CD4-positive, alpha-beta T cell (primary cell): Measurements from ENCODE around the gene ERC2. TPM values are rescaled to one million over a fixed set of nuclear protein-coding genes. Genes with fewer than 3 reads are reported as not detected.

ENCODE experiments used
- ATAC-seq: fragments of 200-7000 bp; cut with Tn5 transposase; one replicate; pipeline ENCODE4 v1.10.0; 2022; ENCODE audit warnings: mild to moderate bottlenecking; ENCODE audit not compliant: poor library complexity
- CTCF ChIA-PET: fragments of 350-600 bp; sonication (Branson Sonifier 250); formaldehyde crosslinking; loops from one replicate; lab custom pipeline; 2021; ENCODE audit warnings: antibody characterized with exemption, inconsistent platforms; lab: Charles Lee
- POLR2A ChIA-PET: fragments of 350-600 bp; sonication (Branson Sonifier 250); formaldehyde crosslinking; loops from one replicate; lab custom pipeline; 2021; ENCODE audit warnings: antibody characterized with exemption, inconsistent platforms; lab: Charles Lee
- DNase-seq, 14 experiments: peaks; one replicate each; pipeline ENCODE4 v3.0.0-alpha.2; 2013 to 2020; ENCODE audit warnings: mixed read lengths in 2 of 14
- H3K27ac ChIP-seq, 2 donors: one replicate each; pipeline versions ENCODE4 v1.5.1 to v1.7.0; 2013; ENCODE audit warnings: low read length in 2 of 2, low read depth in 1 of 2, mild to moderate bottlenecking in 1 of 2
- H3K27me3 ChIP-seq, 2 experiments: 1 replicate in 1 of 2; 2 replicates in 1 of 2; pipeline versions ENCODE4 v1.6.1 to v1.7.0; 2013; ENCODE audit warnings: low read length in 2 of 2, control low read depth in 1 of 2, mild to moderate bottlenecking in 1 of 2, moderate library complexity in 1 of 2; ENCODE audit not compliant: insufficient read depth in 2 of 2, control insufficient read depth in 1 of 2
- H3K36me3 ChIP-seq: one replicate; pipeline ENCODE4 v1.6.1; 2013; ENCODE audit warnings: low read length, control low read depth; ENCODE audit not compliant: insufficient read depth
- H3K4me1 ChIP-seq: one replicate; pipeline ENCODE4 v1.6.1; 2013; ENCODE audit warnings: low read length, control low read depth; ENCODE audit not compliant: insufficient read depth
- H3K4me3 ChIP-seq: one replicate; pipeline ENCODE4 v1.5.1; 2013; ENCODE audit warnings: mild to moderate bottlenecking, low read length, moderate library complexity
- H3K9me3 ChIP-seq, 2 experiments: 1 replicate in 1 of 2; 2 replicates in 1 of 2; pipeline versions ENCODE4 v1.6.1 to v1.7.0; 2013; ENCODE audit warnings: low read length in 2 of 2, mild to moderate bottlenecking in 2 of 2, control low read depth in 1 of 2, moderate library complexity in 1 of 2; ENCODE audit not compliant: control insufficient read depth in 1 of 2, insufficient read depth in 1 of 2
- H3K27ac Mint-ChIP-seq: one replicate; pipeline ENCODE4 v1.8.0; 2020; ENCODE audit warnings: mixed read lengths
- H3K27me3 Mint-ChIP-seq: one replicate; pipeline ENCODE4 v1.8.0; 2021; ENCODE audit warnings: mixed read lengths
- H3K36me3 Mint-ChIP-seq: one replicate; pipeline ENCODE4 v1.8.0; 2021; ENCODE audit warnings: low read depth, mixed read lengths
- H3K4me1 Mint-ChIP-seq: one replicate; pipeline ENCODE4 v1.8.0; 2021; ENCODE audit warnings: low read depth, mixed read lengths
- H3K4me3 Mint-ChIP-seq: one replicate; pipeline ENCODE4 v1.8.0; 2020; ENCODE audit warnings: mild to moderate bottlenecking, mixed read lengths
- H3K9me3 Mint-ChIP-seq: one replicate; pipeline ENCODE4 v1.8.0; 2020; ENCODE audit warnings: mixed read lengths
- intact Hi-C, 2 experiments: fragments of 100-400 bp; cut with DNase I in 1 of 2; cut with micrococcal nuclease in 1 of 2; formaldehyde crosslinking; loops; one replicate each; pipeline versions ENCODE4 v1.15.1 to v1.9.0; 2023 to 2025; cut with DNase I, micrococcal nuclease
- total RNA-seq, 174 experiments: library from RNA in 2 of 174; stranded (reverse) in 2 of 174; gene quantifications; one replicate each; pipeline ENCODE4 v1.2.3 and lab custom pipeline; 2021 to 2026
- TF ChIP-seq, protein P1 (sequence below): fragments of 200-600 bp; IDR thresholded peaks from one replicate; pipeline ENCODE4 v1.8.0; 2022; ENCODE audit warnings: antibody characterized with exemption, mild to moderate bottlenecking

Gene ERC2
- total RNA-seq, 2 experiments from 2014 or later, result not detected

DNA sequence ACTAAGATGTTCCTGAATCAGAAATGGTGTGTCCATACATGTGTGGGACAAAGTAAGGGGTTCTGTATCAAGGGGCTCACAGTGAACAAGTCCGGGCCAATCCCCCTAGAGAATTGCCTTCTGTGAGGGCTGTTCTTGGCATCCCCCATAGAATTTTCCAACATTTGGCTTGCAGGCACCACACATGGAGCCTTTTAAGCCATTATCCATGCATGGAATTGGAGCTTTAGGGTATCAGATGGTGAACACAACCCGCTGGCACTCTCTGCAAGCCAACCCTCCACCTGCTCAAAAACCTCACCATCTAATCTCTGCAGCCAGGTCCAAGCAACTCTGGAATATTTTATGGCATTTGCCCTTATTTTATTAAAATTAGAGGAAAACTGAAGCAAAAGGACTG is 278.7 kb downstream of the ERC2 start:
- no peak overlapping the region for H3K27ac Mint-ChIP-seq
- intact Hi-C loops, result no loop called here
- no peaks in the 10 kb centered on the region for H3K27me3 ChIP-seq
- no peak overlapping the region for H3K27ac ChIP-seq
- H3K4me1 ChIP-seq, result no peaks in the 10 kb centered on the region
- TF ChIP-seq, protein P1, sequence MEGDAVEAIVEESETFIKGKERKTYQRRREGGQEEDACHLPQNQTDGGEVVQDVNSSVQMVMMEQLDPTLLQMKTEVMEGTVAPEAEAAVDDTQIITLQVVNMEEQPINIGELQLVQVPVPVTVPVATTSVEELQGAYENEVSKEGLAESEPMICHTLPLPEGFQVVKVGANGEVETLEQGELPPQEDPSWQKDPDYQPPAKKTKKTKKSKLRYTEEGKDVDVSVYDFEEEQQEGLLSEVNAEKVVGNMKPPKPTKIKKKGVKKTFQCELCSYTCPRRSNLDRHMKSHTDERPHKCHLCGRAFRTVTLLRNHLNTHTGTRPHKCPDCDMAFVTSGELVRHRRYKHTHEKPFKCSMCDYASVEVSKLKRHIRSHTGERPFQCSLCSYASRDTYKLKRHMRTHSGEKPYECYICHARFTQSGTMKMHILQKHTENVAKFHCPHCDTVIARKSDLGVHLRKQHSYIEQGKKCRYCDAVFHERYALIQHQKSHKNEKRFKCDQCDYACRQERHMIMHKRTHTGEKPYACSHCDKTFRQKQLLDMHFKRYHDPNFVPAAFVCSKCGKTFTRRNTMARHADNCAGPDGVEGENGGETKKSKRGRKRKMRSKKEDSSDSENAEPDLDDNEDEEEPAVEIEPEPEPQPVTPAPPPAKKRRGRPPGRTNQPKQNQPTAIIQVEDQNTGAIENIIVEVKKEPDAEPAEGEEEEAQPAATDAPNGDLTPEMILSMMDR, result no peak
- no peak overlapping the region for H3K4me3 Mint-ChIP-seq
- ChIA-PET POLR2A (no interaction called here), CTCF (no interaction called here)
- no peaks in the 10 kb centered on the region for H3K36me3 Mint-ChIP-seq
- no peaks in the 10 kb centered on the region for H3K36me3 ChIP-seq
- H3K9me3 Mint-ChIP-seq, result no peaks in the 10 kb centered on the region
- no peak overlapping the region for H3K4me3 ChIP-seq
- H3K9me3 ChIP-seq, result no peaks in the 10 kb centered on the region
- H3K4me1 Mint-ChIP-seq, result no peaks in the 10 kb centered on the region
- no peak for DNase-seq
- no peak for ATAC-seq
- peaks cover 4% of the 10 kb centered on the region for H3K27me3 Mint-ChIP-seq

DNA sequence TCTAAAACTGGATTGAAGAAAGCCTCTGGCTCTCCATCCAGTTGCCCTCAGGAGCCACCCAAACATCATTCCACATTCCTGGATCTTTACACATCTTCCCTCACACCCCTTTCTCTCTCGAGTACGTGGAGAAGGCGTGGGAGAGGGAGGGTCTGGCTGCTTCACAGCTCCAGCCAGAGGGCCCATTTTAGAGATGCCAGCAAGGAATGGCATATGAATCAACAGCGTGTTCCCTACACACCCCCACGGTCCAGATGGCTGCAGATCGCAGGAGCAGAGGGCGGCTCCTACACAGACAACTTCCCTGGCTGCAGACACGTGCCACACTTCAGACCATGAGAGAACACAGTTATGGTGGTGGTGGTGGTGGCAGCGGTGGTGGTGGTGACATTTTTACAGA is 280.1 kb downstream of the ERC2 start:
- CTCF ChIA-PET, result no interaction called here
- no peaks in the 10 kb centered on the region for H3K36me3 Mint-ChIP-seq

DNA sequence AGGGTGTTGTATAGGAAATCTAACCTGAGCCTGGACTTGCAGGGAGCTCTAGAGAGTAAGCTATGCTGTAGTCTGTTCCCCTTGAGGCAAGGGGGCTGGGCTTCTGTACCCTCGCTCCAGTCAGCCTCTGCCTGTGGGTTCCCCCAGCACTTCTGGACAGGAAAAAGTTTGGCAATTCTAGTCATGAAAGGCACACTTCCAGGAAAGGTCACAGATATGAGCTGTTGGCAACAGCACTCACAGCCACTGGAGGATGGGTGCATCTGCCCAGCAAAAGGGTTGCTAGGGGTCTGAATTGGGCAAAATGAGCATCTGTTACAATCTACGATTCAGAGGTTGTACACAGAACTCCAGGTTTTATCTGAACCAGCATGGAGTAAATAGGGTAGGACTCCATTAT is 281.2 kb downstream of the ERC2 start:
- ChIA-PET POLR2A (no interaction called here), CTCF (no interaction called here)
- H3K27me3 ChIP-seq, result no peaks in the 10 kb centered on the region
- Mint-ChIP-seq H3K27ac (no peak overlapping the region), H3K36me3 (no peaks in the 10 kb centered on the region), H3K9me3 (no peaks in the 10 kb centered on the region), H3K27me3 (peaks cover 4% of the 10 kb centered on the region), H3K4me1 (no peaks in the 10 kb centered on the region), H3K4me3 (no peak overlapping the region)
- no peak overlapping the region for H3K4me3 ChIP-seq
- DNase-seq (no peak), ATAC-seq (no peak)
- H3K27ac ChIP-seq, result no peak overlapping the region
- TF ChIP-seq, protein P1, result no peak
- intact Hi-C loops, result no loop called here
- H3K4me1 ChIP-seq, result no peaks in the 10 kb centered on the region
- no peaks in the 10 kb centered on the region for H3K9me3 ChIP-seq
- H3K36me3 ChIP-seq, result no peaks in the 10 kb centered on the region

More for the DNA sequence above, 280.1 kb downstream of the ERC2 start:
- Histone ChIP-seq H3K27me3 (no peaks in the 10 kb centered on the region), H3K4me1 (no peaks in the 10 kb centered on the region), H3K27ac (no peak overlapping the region), H3K9me3 (no peaks in the 10 kb centered on the region), H3K4me3 (no peak overlapping the region), H3K36me3 (no peaks in the 10 kb centered on the region)
- no peak overlapping the region for H3K4me3 Mint-ChIP-seq
- DNase-seq (no peak), ATAC-seq (no peak)
- H3K27me3 Mint-ChIP-seq, result peaks cover 4% of the 10 kb centered on the region
- intact Hi-C loops, result no loop called here
- TF ChIP-seq, protein P1, result no peak
- H3K4me1 Mint-ChIP-seq, result no peaks in the 10 kb centered on the region
- no peaks in the 10 kb centered on the region for H3K9me3 Mint-ChIP-seq
- H3K27ac Mint-ChIP-seq, result no peak overlapping the region
- POLR2A ChIA-PET, result no interaction called here
